Sigmoid colon (tissue), 7 donors: ENCODE measurements around the gene LZTS3. TPM values are rescaled to one million over a fixed set of nuclear protein-coding genes. Genes with fewer than 3 reads are reported as not detected.

ENCODE experiments used
- DNase-seq: peaks from one replicate; pipeline ENCODE4 v3.0.0-alpha.2; 2019
- H3K27ac ChIP-seq, 4 donors: fragments of 200-600 bp; sonication (generic); one replicate each; pipeline ENCODE4 v1.5.1; 2016 to 2019; ENCODE audit warnings: mild to moderate bottlenecking in 1 of 4
- H3K27me3 ChIP-seq, 3 donors: fragments of 200-600 bp; sonication (generic); one replicate each; pipeline ENCODE4 v1.5.1; 2019; ENCODE audit warnings: mild to moderate bottlenecking in 1 of 3
- H3K36me3 ChIP-seq, 4 donors: fragments of 200-600 bp; sonication (generic); one replicate each; pipeline ENCODE4 v1.5.1; 2016 to 2019
- H3K4me1 ChIP-seq, 4 donors: fragments of 200-600 bp; sonication (generic); one replicate each; pipeline ENCODE4 v1.5.1; 2017 to 2019
- H3K4me3 ChIP-seq, 4 donors: fragments of 200-600 bp; sonication (generic); one replicate each; pipeline ENCODE4 v1.5.1; 2017 to 2019; ENCODE audit warnings: mild to moderate bottlenecking in 2 of 4, moderate library complexity in 1 of 4
- H3K9me3 ChIP-seq, 4 donors: fragments of 200-600 bp in 3 of 4; sonication (generic) in 3 of 4; one replicate each; pipeline versions ENCODE4 v1.5.1 to v1.6.1; 2013 to 2019
- EP300 ChIP-seq, 4 donors: sonication (generic); formaldehyde crosslinking; IDR thresholded peaks; one replicate each; pipeline ENCODE4 v1.6.1; 2017; ENCODE audit warnings: antibody characterized with exemption in 4 of 4
- POLR2A ChIP-seq, 2 donors: fragments of 450-650 bp; IDR thresholded peaks; one replicate each; pipeline ENCODE4 v1.6.1; 2016; ENCODE audit warnings: antibody characterized with exemption in 2 of 2, mild to moderate bottlenecking in 2 of 2, moderate library complexity in 2 of 2
- POLR2AphosphoS5 ChIP-seq, 4 donors: sonication (generic); formaldehyde crosslinking; IDR thresholded peaks; one replicate each; pipeline ENCODE4 v1.6.1; 2017; ENCODE audit warnings: antibody characterized with exemption in 4 of 4
- WGBS, 2 donors: extraction: QIAGEN DNeasy Blood & Tissue Kit; methylation state at CpG; one replicate each; pipeline ENCODE4 v1.1.7; 2013; 5-methylcytosine and 5-hydroxymethylcytosine counted together
- intact Hi-C: fragments of 100-400 bp; cut with DNase I; formaldehyde crosslinking; loops from one replicate; pipeline ENCODE4 v1.15.1; 2023
- polyA plus RNA-seq, 3 donors: library from polyadenylated mRNA; stranded (reverse); fragments of 200-250 nt; gene quantifications; one replicate each; pipeline ENCODE4 v1.2.3, GENCODE V29; 2013
- total RNA-seq, 4 donors: library from RNA; depleted of rRNA; stranded (reverse); fragments of >200 nt; gene quantifications; one replicate each; pipeline ENCODE4 v1.1.0, GENCODE V29; 2016
- TF ChIP-seq, protein P1 (sequence below), 4 experiments: fragments of 450-650 bp in 3 of 4; fragments of 200-600 bp in 1 of 4; IDR thresholded peaks; one replicate each; pipeline ENCODE4 v1.5.1; 2016 to 2019; ENCODE audit warnings: antibody characterized with exemption in 4 of 4, mild to moderate bottlenecking in 3 of 4, moderate library complexity in 2 of 4
- donor health status: healthy with polysubstance abuse.
- donor health status: Bipolar disorder and iron deficiency.
- donor health status: healthy.

The LZTS3 gene
- total and polyA plus RNA-seq, 7 donors, result 2.4 to 10.5 (median 8.3) TPM

DNA sequence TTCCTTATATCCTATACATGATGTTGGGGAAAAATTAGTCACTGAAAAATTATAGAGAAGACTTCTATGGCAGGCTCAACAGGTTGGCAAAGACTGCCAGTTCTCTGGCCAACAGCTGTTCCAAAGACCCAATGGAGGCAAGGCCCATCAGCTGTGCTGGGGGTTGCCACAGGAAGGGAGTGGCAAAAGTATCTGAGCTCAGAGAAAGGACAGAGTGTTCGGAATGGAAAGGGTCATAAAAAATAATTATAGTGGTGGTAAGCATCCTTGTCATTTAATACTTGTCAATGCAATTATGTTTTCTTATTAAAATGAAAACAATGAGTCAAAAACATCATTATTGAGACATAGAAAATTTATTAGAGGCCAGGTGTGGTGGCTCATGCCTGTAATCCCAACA lies 49.8 kb downstream of the LZTS3 start:
- Histone ChIP-seq H3K27me3 (no peaks in the 10 kb centered on the region), H3K27ac (no peak overlapping the region), H3K9me3 (no peaks in the 10 kb centered on the region), H3K4me3 (no peak overlapping the region), H3K4me1 (peaks cover 0 to 15% (median 7%) of the 10 kb centered on the region in 4 donors), H3K36me3 (peaks cover 13 to 34% (median 19%) of the 10 kb centered on the region in 4 donors)
- intact Hi-C loops, result no loop called here
- TF ChIP-seq POLR2AphosphoS5 (IDR thresholded peaks at IDR 0.05) (no peak), POLR2A (IDR thresholded peaks at IDR 0.05) (no peak), EP300 (IDR thresholded peaks at IDR 0.05) (no peak)
- TF ChIP-seq, protein P1, sequence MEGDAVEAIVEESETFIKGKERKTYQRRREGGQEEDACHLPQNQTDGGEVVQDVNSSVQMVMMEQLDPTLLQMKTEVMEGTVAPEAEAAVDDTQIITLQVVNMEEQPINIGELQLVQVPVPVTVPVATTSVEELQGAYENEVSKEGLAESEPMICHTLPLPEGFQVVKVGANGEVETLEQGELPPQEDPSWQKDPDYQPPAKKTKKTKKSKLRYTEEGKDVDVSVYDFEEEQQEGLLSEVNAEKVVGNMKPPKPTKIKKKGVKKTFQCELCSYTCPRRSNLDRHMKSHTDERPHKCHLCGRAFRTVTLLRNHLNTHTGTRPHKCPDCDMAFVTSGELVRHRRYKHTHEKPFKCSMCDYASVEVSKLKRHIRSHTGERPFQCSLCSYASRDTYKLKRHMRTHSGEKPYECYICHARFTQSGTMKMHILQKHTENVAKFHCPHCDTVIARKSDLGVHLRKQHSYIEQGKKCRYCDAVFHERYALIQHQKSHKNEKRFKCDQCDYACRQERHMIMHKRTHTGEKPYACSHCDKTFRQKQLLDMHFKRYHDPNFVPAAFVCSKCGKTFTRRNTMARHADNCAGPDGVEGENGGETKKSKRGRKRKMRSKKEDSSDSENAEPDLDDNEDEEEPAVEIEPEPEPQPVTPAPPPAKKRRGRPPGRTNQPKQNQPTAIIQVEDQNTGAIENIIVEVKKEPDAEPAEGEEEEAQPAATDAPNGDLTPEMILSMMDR (IDR thresholded peaks at IDR 0.05), result no peak
- 86 to 90% methylated on average over 1 of the region's 1 CpG for WGBS, 2 donors
- DNase-seq, result peak; percentile 30

DNA sequence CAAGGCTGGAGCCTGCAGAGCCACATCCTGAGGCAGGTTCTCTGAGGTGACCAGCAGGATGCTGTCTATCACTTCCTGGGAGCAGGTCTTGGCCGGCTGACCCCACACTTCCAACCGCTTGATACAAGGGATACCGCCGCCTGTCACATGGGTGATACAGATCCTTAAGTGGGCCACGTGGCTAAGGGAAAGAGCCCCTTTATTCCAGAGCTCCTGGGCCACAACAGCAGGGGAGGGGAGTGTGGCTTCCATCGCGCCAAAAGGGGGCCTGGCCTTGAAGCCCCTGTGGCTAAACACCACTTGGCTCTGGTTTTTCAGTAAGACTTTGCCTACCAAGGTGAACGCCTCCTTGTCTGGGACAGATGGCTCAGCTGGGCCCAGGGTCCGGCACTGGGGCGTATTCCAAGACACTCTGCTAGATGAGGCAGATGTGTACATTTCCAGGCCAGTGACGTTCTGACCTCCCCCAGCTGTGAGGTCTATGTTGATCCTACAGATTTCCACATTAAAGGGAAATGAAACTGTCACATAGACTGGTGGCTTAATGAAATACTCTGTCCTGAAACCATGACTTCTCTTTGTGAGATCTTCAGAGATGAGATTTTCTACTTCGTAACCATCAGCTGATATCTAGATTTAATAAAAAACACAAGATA lies 51.3 kb downstream of the LZTS3 start:
- Histone ChIP-seq H3K4me1 (peaks cover 0 to 9% (median 4%) of the 10 kb centered on the region in 4 donors), H3K9me3 (no peaks in the 10 kb centered on the region), H3K4me3 (no peak overlapping the region), H3K27ac (no peak overlapping the region), H3K27me3 (no peaks in the 10 kb centered on the region), H3K36me3 (peaks cover 13 to 34% (median 19%) of the 10 kb centered on the region in 4 donors)
- WGBS, 2 donors, result 92 to 96% methylated on average over 12 of the region's 12 CpGs
- TF ChIP-seq POLR2AphosphoS5 (IDR thresholded peaks at IDR 0.05) (no peak), EP300 (IDR thresholded peaks at IDR 0.05) (no peak), POLR2A (IDR thresholded peaks at IDR 0.05) (no peak)
- TF ChIP-seq, protein P1 (IDR thresholded peaks at IDR 0.05), result no peak
- intact Hi-C loops, result no loop called here
- DNase-seq, result peak; percentile 30

DNA sequence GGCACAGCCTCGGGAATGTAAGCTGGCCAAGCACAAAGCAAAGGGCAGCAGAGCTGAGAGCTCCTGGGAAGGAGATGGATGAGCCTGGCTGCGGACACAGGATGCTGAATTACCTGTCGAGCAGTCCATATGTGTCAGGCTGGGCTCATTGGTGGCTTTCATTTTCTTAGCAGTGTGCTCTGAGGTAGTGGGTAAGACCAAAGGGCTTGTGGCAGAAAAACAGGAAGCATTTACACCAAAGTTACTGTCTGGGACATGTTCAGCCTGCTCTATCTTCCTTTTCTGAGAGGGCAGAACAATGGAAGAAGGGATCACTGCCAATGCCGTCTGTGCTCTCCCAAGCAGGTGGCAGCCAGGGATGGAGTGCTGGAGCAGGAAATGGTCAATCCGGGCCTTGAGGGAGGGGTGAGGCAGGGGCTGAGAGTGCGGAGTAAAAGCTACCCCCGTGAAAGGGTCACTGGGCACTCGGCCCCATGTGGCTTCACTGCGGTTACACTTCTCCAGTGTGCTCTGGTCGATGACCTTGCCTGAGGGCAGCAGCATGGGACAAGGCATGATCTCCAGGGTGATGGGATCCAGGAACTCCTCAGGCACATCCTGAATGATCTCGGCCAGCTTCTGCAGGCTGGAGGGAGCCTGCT lies 52.0 kb downstream of the LZTS3 start:
- WGBS, 2 donors, result 73 to 90% methylated on average over 11 of the region's 11 CpGs
- Histone ChIP-seq H3K9me3 (no peaks in the 10 kb centered on the region), H3K27ac (no peak overlapping the region), H3K4me3 (no peak overlapping the region), H3K4me1 (peaks cover 0 to 8% (median 3%) of the 10 kb centered on the region in 4 donors), H3K27me3 (no peaks in the 10 kb centered on the region), H3K36me3 (peaks cover 13 to 34% (median 19%) of the 10 kb centered on the region in 4 donors)
- intact Hi-C loops, result no loop called here
- TF ChIP-seq POLR2AphosphoS5 (IDR thresholded peaks at IDR 0.05), result no peak
- TF ChIP-seq, protein P1 (IDR thresholded peaks at IDR 0.05), result no peak
- DNase-seq, result peak; percentile 40

DNA sequence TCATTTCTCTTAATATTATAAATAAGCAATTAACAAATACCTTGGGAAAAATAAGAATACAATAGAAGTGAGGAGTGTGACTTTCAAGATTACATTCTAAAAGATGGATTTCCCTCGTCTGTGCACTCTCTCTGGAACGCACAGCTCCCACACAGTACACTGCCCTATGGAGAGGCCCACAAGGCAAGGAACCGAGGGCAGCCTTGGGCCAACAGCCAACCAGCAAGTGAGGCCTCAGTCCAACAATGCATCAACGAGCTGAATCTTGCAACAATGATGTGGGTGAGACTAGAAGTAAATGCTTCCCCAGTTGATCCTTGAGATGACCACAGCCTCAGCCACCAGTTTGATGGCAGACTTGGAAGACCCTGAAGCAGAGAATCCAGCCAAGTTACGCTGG lies 54.3 kb downstream of the LZTS3 start:
- Histone ChIP-seq H3K4me3 (no peak overlapping the region), H3K36me3 (peaks cover 13 to 45% (median 19%) of the 10 kb centered on the region in 4 donors), H3K27ac (no peak overlapping the region), H3K27me3 (no peaks in the 10 kb centered on the region), H3K9me3 (no peaks in the 10 kb centered on the region), H3K4me1 (peaks cover 0 to 13% (median 8%) of the 10 kb centered on the region in 4 donors)
- 84 to 88% methylated on average over 5 of the region's 5 CpGs for WGBS, 2 donors
- TF ChIP-seq, protein P1 (IDR thresholded peaks at IDR 0.05), result no peak
- TF ChIP-seq POLR2AphosphoS5 (IDR thresholded peaks at IDR 0.05) (no peak), POLR2A (IDR thresholded peaks at IDR 0.05) (no peak), EP300 (IDR thresholded peaks at IDR 0.05) (no peak)
- intact Hi-C loops, result no loop called here
- no peak for DNase-seq
